Heart left ventricle (tissue), 16 donors: ENCODE measurements around the gene ZNF101. TPM values are rescaled to one million over a fixed set of nuclear protein-coding genes. Genes with fewer than 3 reads are reported as not detected.

Experiments used
- ATAC-seq, 4 donors: fragments of 200-7000 bp; cut with Tn5 transposase; one replicate each; pipeline ENCODE4 v1.9.1; 2020 to 2022; ENCODE audit warnings: moderate library complexity in 4 of 4, mild to moderate bottlenecking in 3 of 4, moderate number of reproducible peaks in 1 of 4
- DNase-seq, 5 donors: peaks; one replicate each; pipeline ENCODE4 v3.0.0-alpha.2; 2020
- H3K27ac ChIP-seq, 12 donors: fragments of 200-600 bp; sonication (generic) in 4 of 12; one replicate each; pipeline versions ENCODE4 v1.5.0 to v1.8.0; 2016 to 2022; ENCODE audit warnings: mild to moderate bottlenecking in 2 of 12
- H3K27me3 ChIP-seq, 9 donors: fragments of 200-600 bp; sonication (generic) in 2 of 9; one replicate each; pipeline versions ENCODE4 v1.5.1 to v1.8.0; 2016 to 2022; ENCODE audit warnings: mild to moderate bottlenecking in 3 of 9
- H3K36me3 ChIP-seq, 9 donors: fragments of 200-600 bp; sonication (generic) in 2 of 9; one replicate each; pipeline versions ENCODE4 v1.5.0 to v1.8.0; 2018 to 2022; ENCODE audit warnings: mild to moderate bottlenecking in 2 of 9
- H3K4me1 ChIP-seq, 12 donors: fragments of 200-600 bp; sonication (generic) in 4 of 12; one replicate each; pipeline versions ENCODE4 v1.5.0 to v1.8.0; 2016 to 2022; ENCODE audit warnings: mild to moderate bottlenecking in 3 of 12
- H3K4me3 ChIP-seq, 12 donors: fragments of 200-600 bp; sonication (generic) in 4 of 12; one replicate each; pipeline versions ENCODE4 v1.5.0 to v1.8.0; 2017 to 2022; ENCODE audit warnings: mild to moderate bottlenecking in 9 of 12, moderate library complexity in 4 of 12
- H3K9me3 ChIP-seq, 12 donors: fragments of 200-600 bp; sonication (generic) in 4 of 12; one replicate each; pipeline versions ENCODE4 v1.5.0 to v1.8.0; 2016 to 2022; ENCODE audit warnings: mild to moderate bottlenecking in 1 of 12
- CTCF ChIP-seq, 12 donors: fragments of 200-600 bp; sonication (generic) in 4 of 12; IDR thresholded peaks; one replicate each; pipeline versions ENCODE4 v1.5.0 to v1.8.0; 2018 to 2022; ENCODE audit warnings: antibody characterized with exemption in 12 of 12, mild to moderate bottlenecking in 5 of 12
- POLR2A ChIP-seq, 2 donors: fragments of 450-650 bp; IDR thresholded peaks; one replicate each; pipeline ENCODE4 v1.6.1; 2017; ENCODE audit warnings: antibody characterized with exemption in 2 of 2, mild to moderate bottlenecking in 2 of 2, moderate library complexity in 2 of 2
- WGBS, 4 donors: extraction: QIAGEN DNeasy Blood & Tissue Kit in 2 of 4; methylation state at CpG; one replicate each; pipeline versions ENCODE4 v1.1.5 to v1.1.7; 2013 to 2018; 5-methylcytosine and 5-hydroxymethylcytosine counted together
- intact Hi-C, 10 donors: fragments of 100-400 bp; cut with DNase I; formaldehyde crosslinking; loops; one replicate each; pipeline versions ENCODE4 v1.11.1 to v1.14.2; 2022
- long read RNA-seq, 3 donors: library from polyadenylated mRNA; unstranded; transcript quantifications; one replicate each; pipeline ENCODE4 v2.0.0, GENCODE V29; 2020 to 2021
- polyA plus RNA-seq, 2 donors: library from polyadenylated mRNA; stranded (reverse); fragments of 200-250 nt; gene quantifications; one replicate each; pipeline ENCODE4 v1.2.3, GENCODE V29; 2013
- total RNA-seq, 9 donors: library from RNA; depleted of rRNA in 2 of 9; stranded (reverse); fragments of >200 nt in 2 of 9; fragmentation: NEBNext Ultra II Directional in 3 of 9; extraction: Animal tissue kit (Norgen Biotek cat#: 25700) in 3 of 9; gene quantifications; one replicate each; pipeline versions ENCODE4 v1.1.0 to v1.2.4, GENCODE V29; 2016 to 2023
- donor health status: ischemic (EF 13 %, LVEDD 7.1; RV severe dilation, severe dysfunction).
- donor health status: healthy with polysubstance abuse.
- donor health status: DM: no; HTN: yes; CAD: no.
- donor health status: DM: no; HTN: no; CAD: no.
- donor health status: ischemic (EF 25% LVEDD 6.9; RV normal size, moderate dysfunction).
- donor health status: ischemic (EF 25% LVEDD 5.7; RV mildly dilated, moderate dysfunction).
- donor health status: healthy.
- donor health status: DM: yes; HTN: yes; CAD: no.
- donor health status: ischemic (EF 35%, LVEDD 5.7; RV mildly dilated, moderate dysfunction).
- donor health status: nonischemic (EF 11% LVEDD 7.7; RV severe dilation, severe dysfunction).
- donor health status: DM: yes; HTN: yes; CAD: no.
- donor health status: PGD.
- donor health status: ischemic (EF 29% LVEDD 5.4; RV normal size, mild dysfunction).
- donor health status: nonischemic (EF 23%, LVEDD 6.1; RV moderate dilation, normal function).

The ZNF101 gene
- total RNA-seq, result 1 to 10 TPM; 1.5 to 6.8 (median 3.4) TPM
- polyA plus RNA-seq, result 1 to 10 TPM; 3.4 to 3.7 TPM
- long read RNA-seq, donor 1, full-length matches to known transcripts, result 1 of 1 reads
- long read RNA-seq, donor 1, partial matches to known transcripts, result 0 of 1 reads
- long read RNA-seq, donor 1, other reads (novel, unspliced or antisense), result 0 of 1 reads
- long read RNA-seq, donor 2, full-length matches to known transcripts, result 2 of 3 reads
- long read RNA-seq, donor 2, partial matches to known transcripts, result 0 of 3 reads
- long read RNA-seq, donor 2, other reads (novel, unspliced or antisense), result 1 of 3 reads
- long read RNA-seq, donor 3, result 0 reads

GRCh38 chr19:19668230-19669012, at the start of gene ZNF101:
Gene ZNF101 (plus strand): TSS chr19:19668839. CDS start chr19:19668964, 125 bp downstream.
- intact Hi-C loops, result loop anchor here in 3 of 10 donors (5.0 to 10.0 kb wide), 4 partner anchors 64 to 256 kb away; partner anchors contain the start of genes ZNF14 (in 1 of the 3) and ZNF253 (in 1 of the 3)
- H3K4me1 ChIP-seq, result peaks cover 0 to 28% (median 11%) of the 10 kb centered on the region in 12 donors
- peak; percentile 94 to 96 (median 95) for DNase-seq
- 4 to 12% (median 5%) methylated on average over 18 to 36 of the region's 36 CpGs for WGBS, 4 donors
- peaks cover 0 to 16% (median 0%) of the 10 kb centered on the region in 9 donors for H3K36me3 ChIP-seq
- ATAC-seq, result peak; percentile 69 to 86 (median 85)
- peak within 1 kb of the TSS in 11 of 12 donors; percentile 19 to 94 (median 81) for H3K27ac ChIP-seq
- peak within 1 kb of the TSS; percentile 57 to 100 (median 87) for H3K4me3 ChIP-seq
- H3K9me3 ChIP-seq, result peaks cover 0 to 8% (median 0%) of the 10 kb centered on the region in 12 donors
- TF ChIP-seq POLR2A (IDR thresholded peaks at IDR 0.05) (peak in 1 of 2 donors; percentile 54), CTCF (IDR thresholded peaks at IDR 0.05) (no peak)
- no peaks in the 10 kb centered on the region for H3K27me3 ChIP-seq

- H3K27ac ChIP-seq, result no peak overlapping the region
- no peak for ATAC-seq
- peaks cover 4 to 32% (median 12%) of the 10 kb centered on the region in 9 donors for H3K27me3 ChIP-seq
- no peaks in the 10 kb centered on the region for H3K36me3 ChIP-seq
- no peak for DNase-seq
- 59 to 67% (median 65%) methylated on average over 21 of the region's 21 CpGs for WGBS, 4 donors
- no peak for TF ChIP-seq POLR2A (IDR thresholded peaks at IDR 0.05)
- no peak for TF ChIP-seq CTCF (IDR thresholded peaks at IDR 0.05)
- H3K9me3 ChIP-seq, result no peaks in the 10 kb centered on the region
- H3K4me3 ChIP-seq, result no peak overlapping the region
- peaks cover 0 to 11% (median 0%) of the 10 kb centered on the region in 12 donors for H3K4me1 ChIP-seq
- intact Hi-C loops, result no loop called here
Measured at GRCh38 chr19:19619181-19619848, 49.3 kb upstream of the ZNF101 start.

- ATAC-seq, result no peak
Measured at GRCh38 chr19:19619849-19620210, 48.8 kb upstream of the ZNF101 start.

More at GRCh38 chr19:19619849-19620210, 48.8 kb upstream of the ZNF101 start:
- Histone ChIP-seq H3K27ac (no peak overlapping the region), H3K4me1 (peaks cover 0 to 11% (median 0%) of the 10 kb centered on the region in 12 donors), H3K4me3 (no peak overlapping the region), H3K36me3 (no peaks in the 10 kb centered on the region), H3K27me3 (peaks cover 3 to 30% (median 12%) of the 10 kb centered on the region in 9 donors), H3K9me3 (no peaks in the 10 kb centered on the region)
- no peak for DNase-seq
- TF ChIP-seq CTCF (IDR thresholded peaks at IDR 0.05) (no peak), POLR2A (IDR thresholded peaks at IDR 0.05) (no peak)
- WGBS, 4 donors, result 59 to 73% (median 64%) methylated on average over 7 of the region's 7 CpGs
- intact Hi-C loops, result no loop called here
